HUES6 (cell line): ENCODE measurements around the gene CA6.
"Not testable (repeated sequence)": the region's sequence is repeated elsewhere in the genome, so short reads cannot be mapped to it uniquely, and the experiment has no call there.

Source experiments
- H3K27ac ChIP-seq: 2 replicates; pipeline ENCODE4 v1.7.0; 2013; ENCODE audit warnings: low read depth, mild to moderate bottlenecking, low read length, inconsistent platforms
- H3K27me3 ChIP-seq: 2 replicates; pipeline ENCODE4 v1.6.1; 2013; ENCODE audit warnings: low read length; ENCODE audit not compliant: control insufficient read depth, insufficient read depth
- H3K36me3 ChIP-seq: 2 replicates; pipeline ENCODE4 v1.6.1; 2013; ENCODE audit warnings: low read length; ENCODE audit not compliant: control insufficient read depth, insufficient read depth
- H3K4me1 ChIP-seq: 2 replicates; pipeline ENCODE4 v1.6.1; 2013; ENCODE audit warnings: low read length; ENCODE audit not compliant: control insufficient read depth, insufficient read depth
- H3K4me3 ChIP-seq: 2 replicates; pipeline ENCODE4 v1.5.1; 2013; ENCODE audit warnings: low read depth, low read length
- H3K9ac ChIP-seq: one replicate; pipeline ENCODE4 v1.6.1; 2013; ENCODE audit warnings: mild to moderate bottlenecking, low read length
- H3K9me3 ChIP-seq: 2 replicates; pipeline ENCODE4 v1.6.1; 2013; ENCODE audit warnings: low read depth, low read length; ENCODE audit not compliant: control insufficient read depth, insufficient read depth

CA6 gene

GRCh38 chr1:8926707-8927694 is 18.7 kb upstream of the CA6 start:
- H3K4me3 ChIP-seq, result no peak overlapping the region
- no peaks in the 10 kb centered on the region for H3K27me3 ChIP-seq
- no peaks in the 10 kb centered on the region for H3K4me1 ChIP-seq
- H3K27ac ChIP-seq, result no peak overlapping the region
- H3K36me3 ChIP-seq, result no peaks in the 10 kb centered on the region
- H3K9me3 ChIP-seq, result no peaks in the 10 kb centered on the region; the same call in 1 of the 2 replicates
- H3K9ac ChIP-seq, result no peak overlapping the region

GRCh38 chr1:8930116-8930515 is 15.6 kb upstream of the CA6 start:
- no peaks in the 10 kb centered on the region for H3K27me3 ChIP-seq
- H3K4me1 ChIP-seq, result no peaks in the 10 kb centered on the region
- no peaks in the 10 kb centered on the region for H3K36me3 ChIP-seq
- H3K27ac ChIP-seq, result no peak overlapping the region
- no peak overlapping the region for H3K4me3 ChIP-seq
- peaks cover 4% of the 10 kb centered on the region; the same call in 1 of the 2 replicates for H3K9me3 ChIP-seq
- no peak overlapping the region for H3K9ac ChIP-seq

GRCh38 chr1:8937051-8937450 is 8.6 kb upstream of the CA6 start:
- not testable (repeated sequence) for H3K27me3 ChIP-seq, H3K36me3 ChIP-seq, H3K4me3 ChIP-seq, H3K9ac ChIP-seq, H3K4me1 ChIP-seq, H3K27ac ChIP-seq
- peaks cover 11% of the 10 kb centered on the region for H3K9me3 ChIP-seq

- Histone ChIP-seq H3K9ac (no peak overlapping the region), H3K36me3 (no peaks in the 10 kb centered on the region), H3K27ac (no peak overlapping the region), H3K9me3 (peaks cover 11% of the 10 kb centered on the region), H3K4me1 (peaks cover 8% of the 10 kb centered on the region; the same call in 1 of the 2 replicates), H3K27me3 (no peaks in the 10 kb centered on the region), H3K4me3 (no peak overlapping the region)
Observed at GRCh38 chr1:8937701-8938100, 8.0 kb upstream of the CA6 start.

- no peaks in the 10 kb centered on the region for H3K27me3 ChIP-seq
- H3K9ac ChIP-seq, result no peak overlapping the region
- H3K9me3 ChIP-seq, result peaks cover 11% of the 10 kb centered on the region
- no peaks in the 10 kb centered on the region for H3K36me3 ChIP-seq
- no peak overlapping the region for H3K27ac ChIP-seq
- H3K4me3 ChIP-seq, result no peak overlapping the region
- H3K4me1 ChIP-seq, result peaks cover 14% of the 10 kb centered on the region
Observed at GRCh38 chr1:8938232-8938999, 7.3 kb upstream of the CA6 start.

- H3K9ac ChIP-seq, result no peak overlapping the region
- peaks cover 19% of the 10 kb centered on the region for H3K4me1 ChIP-seq
- H3K4me3 ChIP-seq, result no peak overlapping the region
- no peak overlapping the region for H3K27ac ChIP-seq
- H3K27me3 ChIP-seq, result no peaks in the 10 kb centered on the region
- peaks cover 7% of the 10 kb centered on the region; the same call in 1 of the 2 replicates for H3K9me3 ChIP-seq
- no peaks in the 10 kb centered on the region for H3K36me3 ChIP-seq
Observed at GRCh38 chr1:8939000-8939265, 6.7 kb upstream of the CA6 start.

GRCh38 chr1:8939362-8939995 is 6.2 kb upstream of the CA6 start:
- H3K4me1 ChIP-seq, result peaks cover 24% of the 10 kb centered on the region
- H3K36me3 ChIP-seq, result no peaks in the 10 kb centered on the region
- no peak overlapping the region for H3K4me3 ChIP-seq
- peaks cover 7% of the 10 kb centered on the region; the same call in 1 of the 2 replicates for H3K9me3 ChIP-seq
- no peak overlapping the region for H3K9ac ChIP-seq
- no peak overlapping the region for H3K27ac ChIP-seq
- no peaks in the 10 kb centered on the region for H3K27me3 ChIP-seq

GRCh38 chr1:8941906-8942305 is 3.8 kb upstream of the CA6 start:
- Histone ChIP-seq H3K4me1 (peaks cover 32% of the 10 kb centered on the region), H3K36me3 (no peaks in the 10 kb centered on the region), H3K9me3 (peaks cover 7% of the 10 kb centered on the region; the same call in 1 of the 2 replicates), H3K4me3 (no peak overlapping the region), H3K27ac (no peak overlapping the region), H3K27me3 (no peaks in the 10 kb centered on the region), H3K9ac (no peak overlapping the region)

- H3K4me3 ChIP-seq, result no peak overlapping the region
- H3K36me3 ChIP-seq, result no peaks in the 10 kb centered on the region
- H3K27me3 ChIP-seq, result no peaks in the 10 kb centered on the region
- H3K9ac ChIP-seq, result no peak overlapping the region
- peaks cover 32% of the 10 kb centered on the region for H3K4me1 ChIP-seq
- peaks cover 7% of the 10 kb centered on the region; the same call in 1 of the 2 replicates for H3K9me3 ChIP-seq
- H3K27ac ChIP-seq, result no peak overlapping the region
Observed at GRCh38 chr1:8943498-8944405, 1.9 kb upstream of the CA6 start.

GRCh38 chr1:8947127-8947691 is 1.5 kb downstream of the CA6 start:
- Histone ChIP-seq H3K36me3 (no peaks in the 10 kb centered on the region), H3K4me1 (peaks cover 29% of the 10 kb centered on the region), H3K9me3 (no peaks in the 10 kb centered on the region), H3K27ac (no peak overlapping the region), H3K4me3 (no peak overlapping the region), H3K9ac (no peak overlapping the region), H3K27me3 (no peaks in the 10 kb centered on the region)
